ENCODE measurements around the gene AEN. TPM values are rescaled to one million over a fixed set of nuclear protein-coding genes. Genes with fewer than 3 reads are reported as not detected.

AEN gene
- total and polyA plus RNA-seq, 10 donors = 12.9 to 40.3 (median 23.5) TPM

- 19 to 25% (median 21%) methylated on average over 25 to 26 of the region's 26 CpGs for WGBS, 5 donors
- H3K4me3 ChIP-seq = peak overlapping the region in 1 of 8 donors; percentile 42
- no peaks in the 10 kb centered on the region for H3K36me3 ChIP-seq
- TF ChIP-seq POLR2AphosphoS5 (IDR thresholded peaks at IDR 0.05) (no peak), POLR2A (IDR thresholded peaks at IDR 0.05) (no peak), CTCF (IDR thresholded peaks at IDR 0.05 in 8 of 11, conservative IDR thresholded peaks at IDR 0.05 in 3 of 11) (no peak)
- peaks cover 7 to 25% (median 18%) of the 10 kb centered on the region in 6 donors for H3K4me1 ChIP-seq
- intact Hi-C loops (cut with DNase I; ENCODE audit: low total_unique reads) = no loop called here
- peaks cover 11 to 82% (median 42%) of the 10 kb centered on the region in 7 donors for H3K27me3 ChIP-seq (replicated peaks in 1 of 7)
- H3K27ac ChIP-seq = no peak overlapping the region
- DNase-seq = no peak
- H3K9me3 ChIP-seq = no peaks in the 10 kb centered on the region
These were observed 14.9 kb upstream of the AEN start for GRCh38 chr15:88606070-88606794.

GRCh38 chr15:88607951-88608350 lies 13.2 kb upstream of the AEN start:
- DNase-seq = no peak
- 83 to 93% (median 90%) methylated on average over 1 of the region's 1 CpG for WGBS, 5 donors
- Histone ChIP-seq H3K4me3 (no peak overlapping the region), H3K9me3 (no peaks in the 10 kb centered on the region), H3K27me3 (replicated peaks in 1 of 7) (peaks cover 11 to 75% (median 42%) of the 10 kb centered on the region in 7 donors), H3K4me1 (peaks cover 7 to 25% (median 18%) of the 10 kb centered on the region in 6 donors), H3K36me3 (no peaks in the 10 kb centered on the region), H3K27ac (no peak overlapping the region)
- intact Hi-C loops (cut with DNase I; ENCODE audit: low total_unique reads) = no loop called here
- TF ChIP-seq CTCF (IDR thresholded peaks at IDR 0.05 in 8 of 11, conservative IDR thresholded peaks at IDR 0.05 in 3 of 11) (no peak), POLR2AphosphoS5 (IDR thresholded peaks at IDR 0.05) (no peak), POLR2A (IDR thresholded peaks at IDR 0.05) (no peak)

GRCh38 chr15:88608607-88609181 lies 12.4 kb upstream of the AEN start:
- H3K4me1 ChIP-seq = peaks cover 7 to 31% (median 18%) of the 10 kb centered on the region in 6 donors
- intact Hi-C loops (cut with DNase I; ENCODE audit: low total_unique reads) = no loop called here
- H3K9me3 ChIP-seq = no peaks in the 10 kb centered on the region
- H3K27ac ChIP-seq = no peak overlapping the region
- WGBS, 5 donors = 57 to 65% (median 58%) methylated on average over 4 of the region's 4 CpGs
- no peak for DNase-seq
- H3K27me3 ChIP-seq (replicated peaks in 1 of 7) = peaks cover 11 to 68% (median 39%) of the 10 kb centered on the region in 7 donors
- no peak overlapping the region for H3K4me3 ChIP-seq
- H3K36me3 ChIP-seq = no peaks in the 10 kb centered on the region
- no peak for TF ChIP-seq POLR2AphosphoS5 (IDR thresholded peaks at IDR 0.05)
- TF ChIP-seq POLR2A (IDR thresholded peaks at IDR 0.05) = no peak
- TF ChIP-seq CTCF (IDR thresholded peaks at IDR 0.05 in 8 of 11, conservative IDR thresholded peaks at IDR 0.05 in 3 of 11) = no peak

Measured in spleen (tissue), 11 donors.